HG03196 (cell line): Measurements from ENCODE around the gene UPK3A.
"Not testable (repeated sequence)": the region's sequence is repeated elsewhere in the genome, so short reads cannot be mapped to it uniquely, and the experiment has no call there.

Experiments
- ATAC-seq: cut with Tn5 transposase; IDR thresholded peaks from one replicate; pipeline ENCODE4 v1.9.1; 2021; ENCODE audit not compliant: unreplicated experiment

UPK3A gene

GRCh38 chr22:45278125-45278524, 6.6 kb upstream of the UPK3A start:
- ATAC-seq = no peak

GRCh38 chr22:45280587-45280980, 4.2 kb upstream of the UPK3A start:
- ATAC-seq = no peak

DNA sequence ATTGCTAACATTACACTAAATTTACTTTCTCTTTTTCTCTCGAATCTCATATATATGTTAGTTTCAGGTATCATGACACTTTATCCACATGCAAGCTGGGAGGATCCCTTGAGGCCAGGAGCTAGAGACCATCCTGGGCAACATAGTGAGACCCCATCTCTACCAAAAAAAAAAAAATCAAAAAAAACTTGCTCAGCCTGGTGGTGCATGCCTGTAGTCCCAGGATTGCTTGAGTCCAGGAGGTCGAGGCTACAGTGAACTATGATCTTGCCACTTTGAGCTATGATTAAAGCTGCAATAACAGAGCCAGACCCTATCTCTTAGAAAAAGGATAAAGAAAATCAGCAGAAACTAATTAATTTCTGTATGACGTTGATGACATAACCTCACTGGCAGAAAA, 3.7 kb upstream of the UPK3A start:
- ATAC-seq = no peak

GRCh38 chr22:45285263-45286058, 712 bp downstream of the UPK3A start:
- ATAC-seq = no peak

- ATAC-seq = no peak
Measured at GRCh38 chr22:45286854-45287551, 2.3 kb downstream of the UPK3A start.

- ATAC-seq = no peak
Measured at GRCh38 chr22:45290410-45290936, 5.7 kb downstream of the UPK3A start.

DNA sequence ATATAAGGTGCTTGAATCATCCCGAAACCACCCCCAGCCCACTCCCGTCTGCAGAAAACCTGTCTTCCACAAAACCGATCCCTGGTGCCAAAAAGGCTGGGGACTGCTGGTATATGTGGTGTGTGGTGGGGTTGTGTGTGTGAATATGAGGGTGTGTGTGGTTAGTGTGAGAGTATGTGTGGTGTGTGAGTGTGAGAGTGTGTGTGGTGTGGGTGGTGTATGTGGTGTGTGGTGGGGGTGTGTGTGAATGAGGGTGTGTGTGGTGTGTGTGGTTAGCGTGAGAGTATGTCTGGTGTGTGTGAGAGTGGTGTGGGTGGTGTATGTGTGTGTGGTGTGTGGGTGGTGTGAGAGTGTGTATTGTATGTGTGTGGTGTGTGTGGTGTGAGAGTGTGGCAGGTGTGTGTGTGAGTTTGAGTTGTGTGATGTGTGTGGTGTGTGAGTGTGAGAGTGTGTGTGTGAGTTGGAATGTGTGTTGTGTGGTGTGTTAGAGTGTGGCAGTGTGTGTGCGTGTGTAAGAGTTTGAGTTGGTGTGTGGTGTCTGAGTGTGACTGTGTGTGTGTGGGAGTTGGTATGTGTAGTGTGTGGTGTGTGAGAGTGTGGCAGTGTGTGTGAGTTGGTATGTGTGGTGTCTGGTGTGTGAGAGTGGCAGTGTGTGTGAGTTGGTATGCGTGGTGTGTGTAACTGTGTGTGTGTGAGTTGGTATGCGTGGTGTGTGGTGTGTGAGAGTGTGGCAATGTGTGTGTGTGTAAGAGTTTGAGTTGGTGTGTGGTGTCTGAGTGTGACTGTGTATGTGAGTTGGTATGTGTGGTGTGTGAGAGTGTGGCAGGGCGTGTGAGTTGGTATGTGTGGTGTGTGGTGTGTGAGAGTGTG, 6.5 kb downstream of the UPK3A start:
- ATAC-seq = no peak

DNA sequence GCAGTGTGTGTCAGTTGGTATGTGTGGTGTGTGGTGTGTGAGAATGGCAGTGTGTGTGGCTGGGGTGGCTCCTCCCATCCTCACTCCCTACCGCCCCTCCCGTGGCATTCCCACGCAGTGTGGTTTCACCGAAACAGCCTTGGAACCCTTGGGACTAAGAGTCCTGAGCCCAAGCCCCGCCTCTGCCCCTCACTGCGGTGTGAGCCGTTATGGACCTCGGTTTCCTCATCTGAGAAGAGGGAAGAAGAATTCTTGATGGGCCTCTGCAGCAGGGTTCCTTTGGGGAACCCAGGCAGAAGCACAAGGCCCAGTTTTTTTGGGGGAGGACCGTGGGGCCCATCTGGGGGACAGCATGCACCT, 7.2 kb downstream of the UPK3A start:
- no peak for ATAC-seq

GRCh38 chr22:45292731-45293442, 8.1 kb downstream of the UPK3A start:
- ATAC-seq = no peak

DNA sequence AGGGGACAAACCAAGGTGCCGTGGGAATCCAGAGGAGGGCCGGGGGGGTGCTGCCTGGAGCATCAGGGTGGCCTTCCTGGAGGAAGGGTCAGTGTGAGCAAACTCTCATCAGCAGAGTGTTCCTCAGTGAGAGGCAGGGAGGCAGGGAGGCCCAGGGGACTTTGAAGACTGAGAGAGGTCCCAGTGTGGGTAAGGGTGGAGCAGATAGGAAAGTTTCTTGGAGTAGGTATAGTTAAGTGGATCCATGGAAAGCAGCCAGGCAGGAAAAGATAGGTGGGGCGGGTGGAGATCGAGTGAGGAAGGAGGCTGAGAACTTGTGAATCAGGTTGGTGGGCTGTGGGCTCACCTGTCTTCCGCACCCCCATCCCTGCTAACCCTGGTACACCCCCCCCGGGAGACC, 9.3 kb downstream of the UPK3A start:
- ATAC-seq = no peak

GRCh38 chr22:45295004-45295403, 10.3 kb downstream of the UPK3A start:
- ATAC-seq = not testable (repeated sequence)

DNA sequence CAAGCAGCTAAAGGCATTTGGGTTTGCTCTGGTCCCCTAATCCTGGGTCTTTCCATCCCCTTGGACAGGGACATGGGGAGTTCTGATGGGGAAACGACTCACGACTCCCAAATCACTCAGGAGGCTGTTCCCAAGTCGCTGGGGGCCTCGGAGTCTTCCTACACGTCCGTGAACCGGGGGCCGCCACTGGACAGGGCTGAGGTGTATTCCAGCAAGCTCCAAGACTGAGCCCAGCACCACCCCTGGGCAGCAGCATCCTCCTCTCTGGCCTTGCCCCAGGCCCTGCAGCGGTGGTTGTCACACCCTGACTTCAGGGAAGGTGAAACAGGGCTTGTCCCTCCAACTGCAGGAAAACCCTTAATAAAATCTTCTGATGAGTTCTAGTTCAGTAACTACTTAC, 10.7 kb downstream of the UPK3A start:
- no peak for ATAC-seq

DNA sequence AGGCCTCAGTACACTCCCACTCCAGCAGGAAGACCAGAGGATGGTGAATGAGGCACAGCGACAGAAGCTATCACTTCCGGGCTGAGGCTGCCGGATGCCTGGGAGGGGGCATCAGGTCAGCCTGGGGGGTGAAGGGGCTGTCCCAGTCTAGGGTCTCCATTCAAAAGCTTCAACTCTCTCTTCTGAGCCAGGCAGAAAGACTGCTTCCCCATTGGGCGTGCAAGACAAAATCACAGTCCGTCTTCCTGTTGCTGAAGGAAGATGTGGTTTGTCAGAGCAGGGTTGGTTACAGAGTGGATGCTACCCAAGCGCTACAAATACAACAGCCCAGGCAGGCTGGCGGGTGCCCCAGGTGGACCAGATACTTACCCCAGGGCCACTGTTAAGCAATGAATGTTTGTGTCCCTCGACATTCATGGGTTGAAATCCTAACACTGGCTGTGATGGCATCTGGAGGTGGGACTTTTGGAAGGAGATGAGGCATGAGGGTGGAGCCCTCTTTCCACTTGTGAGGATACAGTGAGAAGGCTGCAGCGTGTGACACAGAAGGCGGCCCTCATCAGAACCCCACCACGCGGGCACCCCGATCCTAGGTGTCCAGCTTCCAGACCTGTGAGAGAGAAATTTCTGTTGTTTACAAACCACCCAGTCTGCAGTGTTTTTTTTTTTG, 12.0 kb downstream of the UPK3A start:
- no peak for ATAC-seq

- no peak for ATAC-seq
Measured at GRCh38 chr22:45298934-45299505, 14.3 kb downstream of the UPK3A start.

DNA sequence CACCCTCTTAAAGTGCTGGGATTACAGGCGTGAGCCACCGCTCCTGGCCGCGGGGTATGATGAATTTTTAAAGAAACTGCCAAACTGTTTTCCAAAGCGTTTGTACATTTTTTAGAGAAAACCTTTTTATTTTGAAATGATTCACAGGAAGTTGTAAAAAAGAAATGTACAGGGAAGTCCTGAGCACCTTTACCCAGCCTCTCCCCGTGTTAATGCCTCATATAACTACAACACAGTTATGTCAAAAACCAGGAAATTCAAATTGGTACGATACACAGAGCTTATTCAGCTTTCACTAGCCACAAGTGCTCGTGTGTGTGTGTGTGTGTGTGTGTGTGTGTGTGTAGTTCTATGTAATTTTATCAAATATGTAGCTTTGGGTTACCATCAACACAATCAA, 18.0 kb downstream of the UPK3A start:
- no peak for ATAC-seq

GRCh38 chr22:45303181-45303580, 18.4 kb downstream of the UPK3A start:
- no peak for ATAC-seq

- no peak for ATAC-seq
Measured at GRCh38 chr22:45304971-45305370, 20.2 kb downstream of the UPK3A start.

DNA sequence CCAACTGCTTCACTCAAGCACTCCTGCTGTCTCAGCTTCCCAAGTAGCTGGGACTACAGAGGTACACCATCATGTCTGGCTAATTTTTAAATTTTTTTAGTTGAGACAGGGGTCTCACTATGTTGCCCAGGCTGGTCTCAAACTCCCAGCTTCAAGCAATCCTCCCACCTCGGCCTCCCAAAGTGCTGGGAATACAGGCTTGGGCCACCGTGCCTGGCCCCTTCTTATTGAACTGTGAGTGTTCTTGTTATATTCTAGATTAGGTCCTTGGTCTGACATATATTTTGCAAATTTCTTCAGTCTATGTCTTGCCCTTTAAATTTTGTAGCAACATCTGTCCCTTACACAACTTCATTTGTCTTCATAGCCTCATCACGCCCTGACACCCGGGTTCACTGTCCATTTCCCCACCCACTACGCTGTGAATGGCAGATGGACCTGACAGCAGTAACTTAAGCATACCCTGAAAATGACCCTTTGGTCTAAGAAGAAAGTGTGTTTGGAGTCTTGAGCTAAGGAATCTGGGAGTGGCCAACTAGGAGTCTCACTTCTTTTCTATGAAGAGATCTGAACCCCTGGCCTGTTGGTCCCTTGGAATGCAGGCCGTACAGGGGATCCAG, 20.8 kb downstream of the UPK3A start:
- no peak for ATAC-seq

DNA sequence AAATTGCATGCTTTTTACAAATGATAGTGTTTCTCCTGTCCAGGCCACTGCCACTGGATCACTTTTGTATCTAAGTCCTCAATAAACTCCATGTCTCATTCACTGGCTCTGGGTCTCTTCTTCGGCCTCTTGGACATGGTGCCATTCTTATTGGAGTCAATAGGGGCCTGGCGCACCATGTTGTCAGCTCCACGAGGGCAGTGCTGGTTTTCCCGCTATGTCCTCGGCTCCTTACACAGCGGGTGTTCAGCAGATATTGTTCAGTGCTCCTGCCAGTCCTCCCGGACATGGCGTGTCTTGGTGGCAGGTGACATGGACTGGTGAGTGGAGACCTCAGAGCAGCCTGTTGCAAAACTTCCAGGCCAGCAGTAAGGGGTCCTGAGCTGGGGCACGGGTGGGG, 21.4 kb downstream of the UPK3A start:
- no peak for ATAC-seq
